Measurements from ENCODE around the gene SRC. TPM values are rescaled to one million over a fixed set of nuclear protein-coding genes. Genes with fewer than 3 reads are reported as not detected.

Gene SRC
- total RNA-seq, 1 experiment from 2014 or later: 42.3 TPM

DNA sequence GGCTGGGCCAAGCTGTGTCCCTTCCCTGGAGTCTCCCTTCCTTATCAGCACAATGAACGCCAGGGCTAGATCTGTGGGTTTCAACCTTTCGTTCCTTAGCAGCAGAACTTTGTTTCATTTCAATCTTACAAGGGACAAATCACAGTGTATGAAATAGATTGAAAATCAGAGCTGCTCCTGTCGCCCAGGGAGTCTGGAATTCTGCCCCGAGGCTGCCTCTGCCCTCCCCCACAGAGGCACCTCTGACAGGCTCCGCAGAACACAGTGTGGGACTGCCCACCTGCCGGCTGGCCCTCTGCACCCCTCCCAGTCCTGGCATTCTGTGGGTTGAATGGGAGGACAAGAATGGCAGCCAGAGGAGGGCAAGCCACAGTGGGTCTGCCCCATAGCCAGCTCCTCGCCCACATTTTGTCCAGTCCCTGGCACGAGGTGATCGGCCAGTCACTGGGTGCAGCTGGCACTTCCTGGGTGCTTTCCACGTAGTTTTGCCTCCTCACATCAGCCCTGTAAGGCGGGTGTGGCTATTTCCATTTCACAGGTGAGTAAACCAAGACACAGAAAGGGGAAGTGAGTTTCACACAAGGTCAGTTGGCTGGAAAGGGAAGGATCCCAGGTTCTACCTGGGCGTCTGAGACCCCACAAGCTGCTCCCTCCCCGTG lies 30.4 kb upstream of the SRC start:
- ATAC-seq (no peak), DNase-seq (ENCODE audit: low read depth, low spot score) (no peak)
- no peaks in the 10 kb centered on the region for H3K27me3 ChIP-seq (ENCODE audit: insufficient read depth, low read length)
- no TSS peak for BruUV-seq (replicated peaks)
- ChIA-PET RAD21 (ENCODE audit: low non-redundant PET in 1 of 2, low total read pairs in 2 of 2, uncharacterized antibody in 2 of 2, unreplicated experiment in 2 of 2) (no interaction called here), CTCF (no interaction called here), POLR2A (no interaction called here)
- no peak overlapping the region for H3K4me3 ChIP-seq (replicated peaks in 1 of 2; ENCODE audit: low read depth in 1 of 2, low read length in 2 of 2)
- no peaks in the 10 kb centered on the region; a peak in 1 of 4 replicates for H3K4me1 ChIP-seq (ENCODE audit: control insufficient read depth in 1 of 2, insufficient read depth in 2 of 2, low read length in 2 of 2)
- peaks cover 0 to 8% of the 10 kb centered on the region in 2 experiments; a peak in 3 of 4 replicates for H3K36me3 ChIP-seq (ENCODE audit: control insufficient read depth in 1 of 2, insufficient read depth in 2 of 2, low read length in 2 of 2)
- intact Hi-C loops (cut with micrococcal nuclease): no loop called here
- no peak overlapping the region for H2AFZ ChIP-seq (ENCODE audit: low read depth, low read length, poor library complexity, severe bottlenecking)
- H3K9me2 ChIP-seq (ENCODE audit: insufficient read depth): no peaks in the 10 kb centered on the region
- TF ChIP-seq, protein P1, sequence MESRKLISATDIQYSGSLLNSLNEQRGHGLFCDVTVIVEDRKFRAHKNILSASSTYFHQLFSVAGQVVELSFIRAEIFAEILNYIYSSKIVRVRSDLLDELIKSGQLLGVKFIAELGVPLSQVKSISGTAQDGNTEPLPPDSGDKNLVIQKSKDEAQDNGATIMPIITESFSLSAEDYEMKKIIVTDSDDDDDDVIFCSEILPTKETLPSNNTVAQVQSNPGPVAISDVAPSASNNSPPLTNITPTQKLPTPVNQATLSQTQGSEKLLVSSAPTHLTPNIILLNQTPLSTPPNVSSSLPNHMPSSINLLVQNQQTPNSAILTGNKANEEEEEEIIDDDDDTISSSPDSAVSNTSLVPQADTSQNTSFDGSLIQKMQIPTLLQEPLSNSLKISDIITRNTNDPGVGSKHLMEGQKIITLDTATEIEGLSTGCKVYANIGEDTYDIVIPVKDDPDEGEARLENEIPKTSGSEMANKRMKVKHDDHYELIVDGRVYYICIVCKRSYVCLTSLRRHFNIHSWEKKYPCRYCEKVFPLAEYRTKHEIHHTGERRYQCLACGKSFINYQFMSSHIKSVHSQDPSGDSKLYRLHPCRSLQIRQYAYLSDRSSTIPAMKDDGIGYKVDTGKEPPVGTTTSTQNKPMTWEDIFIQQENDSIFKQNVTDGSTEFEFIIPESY (IDR thresholded peaks at IDR 0.05; ENCODE audit: extremely low read depth, insufficient replicate concordance, low read length): no peak
- TF ChIP-seq SRF (IDR thresholded peaks at IDR 0.05; ENCODE audit: low read depth): no peak
- no peak for TF ChIP-seq EZH2phosphoT487 (IDR thresholded peaks at IDR 0.05; ENCODE audit: borderline replicate concordance)
- TF ChIP-seq POLR2AphosphoS5 (IDR thresholded peaks at IDR 0.05; ENCODE audit: low read depth, low read length): no peak
- TF ChIP-seq EZH2 (IDR thresholded peaks at IDR 0.05): no peak
- no peak for TF ChIP-seq CEBPB (IDR thresholded peaks at IDR 0.05; ENCODE audit: low read depth)
- TF ChIP-seq ZFX (IDR thresholded peaks at IDR 0.05): no peak
- TF ChIP-seq RAD21 (IDR thresholded peaks at IDR 0.05; ENCODE audit: low read depth): no peak
- peaks cover 26% of the 10 kb centered on the region for H3K79me2 ChIP-seq (ENCODE audit: insufficient read depth, low read length)
- no peaks in the 10 kb centered on the region for H3K9me3 ChIP-seq (ENCODE audit: control insufficient read depth in 1 of 2, insufficient read depth in 1 of 2, low read depth in 1 of 2, low read length in 2 of 2)
- no peak overlapping the region for H3K27ac ChIP-seq (ENCODE audit: low read depth, low read length)
- H3K9ac ChIP-seq (ENCODE audit: low read length): no peak overlapping the region
- no peaks in the 10 kb centered on the region for H4K20me1 ChIP-seq (ENCODE audit: insufficient read depth)
- no peak overlapping the region for H3K4me2 ChIP-seq (ENCODE audit: low read length)

Data from HCT116 (cell line).